Putamen (tissue), 1 donor: ENCODE results near the gene ZNF142.
A peak's percentile ranks its signal among the peaks of the same experiment; 100 is the strongest.

ENCODE experiments used
- DNase-seq: peaks from one replicate; pipeline ENCODE4 v3.0.0-alpha.2; 2016; ENCODE audit warnings: low spot score

The ZNF142 gene

DNA sequence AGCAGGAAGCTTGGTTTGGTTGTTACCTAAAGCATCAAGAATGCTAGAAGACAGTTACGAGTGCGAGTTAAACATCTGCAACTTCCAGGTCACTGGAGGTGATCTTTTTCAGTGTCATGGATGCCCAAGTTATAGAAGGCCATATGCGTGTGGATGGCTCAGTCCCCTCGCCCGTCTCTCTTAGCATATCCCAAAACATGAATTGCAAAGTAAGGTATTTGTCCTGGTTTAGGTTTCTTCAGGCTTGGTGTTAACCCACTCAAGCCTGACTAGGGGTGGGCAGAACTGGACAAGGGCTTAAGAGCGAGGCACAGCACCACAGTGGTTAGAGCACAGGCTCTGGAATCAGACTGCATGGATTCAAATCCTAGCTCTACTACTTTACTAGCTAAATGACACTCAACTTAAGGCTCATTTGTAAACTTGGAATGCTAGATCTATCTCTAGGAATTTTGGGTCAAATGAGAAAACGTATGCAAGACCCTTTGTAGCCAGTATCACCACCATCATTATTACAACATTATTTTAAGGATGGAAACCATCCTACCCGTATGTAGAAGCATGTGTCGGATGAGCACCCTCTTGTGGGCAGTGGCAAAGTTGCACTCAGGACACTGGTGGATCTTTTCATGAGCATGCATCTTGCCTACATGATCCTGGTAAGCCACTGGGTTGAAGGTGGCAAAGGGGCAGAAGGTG lies 11.2 kb downstream of the ZNF142 start:
- peak; percentile 34 for DNase-seq

DNA sequence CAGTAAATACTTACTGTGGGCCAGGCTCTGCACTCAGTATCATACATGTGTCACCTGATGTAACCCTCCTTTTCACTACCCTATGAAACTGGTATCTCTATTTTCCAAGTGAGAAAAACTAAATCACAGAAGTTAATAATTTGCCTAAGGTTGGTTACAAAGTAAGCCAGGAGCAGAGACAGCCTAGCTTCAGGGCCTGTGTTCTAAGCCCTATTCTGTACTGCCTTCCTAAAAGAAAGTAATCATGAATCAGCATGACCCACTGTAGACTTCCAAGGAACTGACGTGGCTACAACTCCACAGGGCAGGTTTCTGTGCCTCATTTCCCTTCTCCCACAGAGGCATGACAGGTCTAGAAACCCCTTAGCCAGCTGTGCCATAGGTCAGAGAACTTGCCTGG lies 14.3 kb downstream of the ZNF142 start:
- DNase-seq = no peak

GRCh38 chr2:218644721-218645120 lies 14.7 kb downstream of the ZNF142 start:
- no peak for DNase-seq

DNA sequence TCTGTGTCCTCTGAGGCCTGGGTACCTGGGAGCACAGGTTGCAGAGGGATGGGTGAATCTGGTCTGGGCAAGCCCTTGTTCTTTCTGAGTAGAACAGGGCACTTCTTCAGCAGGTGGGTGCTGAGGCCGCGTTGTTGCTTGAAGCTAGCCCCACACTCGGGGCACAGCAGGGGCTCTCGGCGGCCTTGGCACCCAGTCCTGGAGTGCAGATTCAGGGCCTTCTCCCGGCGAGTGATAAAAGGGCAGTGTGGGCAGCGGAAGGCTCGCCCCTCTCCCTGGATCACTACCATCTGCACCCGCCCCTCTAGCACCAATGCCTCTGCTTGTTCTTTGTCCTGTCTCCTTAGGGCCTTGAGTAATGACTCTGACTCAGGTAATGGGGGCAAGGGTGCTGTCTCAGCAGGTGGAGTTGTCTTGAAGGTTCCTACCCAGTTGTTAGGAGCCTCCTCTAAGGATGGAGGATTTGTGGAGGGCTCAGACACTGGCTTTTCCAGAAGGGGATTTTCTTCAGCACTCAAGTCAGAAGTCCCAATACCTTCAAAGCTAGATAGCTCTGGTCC lies 15.6 kb downstream of the ZNF142 start:
- DNase-seq = no peak

DNA sequence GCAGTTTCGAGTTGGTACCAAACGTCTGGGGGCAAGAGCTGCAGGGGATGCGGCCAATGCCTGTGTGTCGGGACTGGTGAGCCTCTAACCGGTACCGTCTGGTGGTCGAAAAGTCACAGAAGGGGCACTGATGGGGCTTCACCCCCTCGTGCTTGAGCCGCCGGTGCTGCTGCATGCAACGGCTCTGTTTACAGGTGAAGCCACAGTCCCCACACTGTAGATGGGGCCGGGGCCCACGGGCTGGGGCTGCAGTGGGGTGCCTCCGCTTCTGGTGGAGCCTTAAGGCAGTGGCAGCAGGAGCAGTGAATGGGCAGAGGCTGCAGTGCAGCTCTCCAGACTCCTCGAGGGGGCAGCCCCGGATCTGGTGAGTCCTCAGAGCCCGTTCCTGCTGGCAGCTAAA lies 16.6 kb downstream of the ZNF142 start:
- DNase-seq = no peak

DNA sequence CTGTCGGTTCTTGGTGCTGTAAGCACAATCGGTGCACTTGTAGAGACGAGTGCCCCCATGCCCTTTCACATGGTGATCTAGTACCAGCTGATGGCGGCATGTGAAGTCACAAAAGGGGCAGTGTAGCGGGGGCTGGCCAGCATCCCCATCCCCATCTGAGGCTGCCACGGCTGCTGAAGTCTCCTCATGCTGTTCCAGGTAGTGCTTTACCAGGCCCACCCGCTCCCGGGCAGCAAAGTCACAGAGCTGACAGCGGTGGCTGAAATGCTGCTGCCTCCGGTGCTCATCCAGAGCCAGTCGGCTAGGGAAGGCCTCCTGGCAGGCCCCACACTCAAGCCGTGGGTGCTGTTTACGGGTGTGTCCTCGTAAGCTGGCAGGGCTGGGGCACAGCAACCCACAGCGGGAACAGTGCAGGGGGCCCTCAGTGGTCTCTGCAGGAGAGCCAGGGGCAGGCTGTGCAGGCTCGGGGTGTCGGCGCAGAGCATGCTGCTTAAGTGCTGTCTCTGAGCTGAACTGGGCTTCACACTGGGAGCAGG lies 17.2 kb downstream of the ZNF142 start:
- no peak for DNase-seq

DNA sequence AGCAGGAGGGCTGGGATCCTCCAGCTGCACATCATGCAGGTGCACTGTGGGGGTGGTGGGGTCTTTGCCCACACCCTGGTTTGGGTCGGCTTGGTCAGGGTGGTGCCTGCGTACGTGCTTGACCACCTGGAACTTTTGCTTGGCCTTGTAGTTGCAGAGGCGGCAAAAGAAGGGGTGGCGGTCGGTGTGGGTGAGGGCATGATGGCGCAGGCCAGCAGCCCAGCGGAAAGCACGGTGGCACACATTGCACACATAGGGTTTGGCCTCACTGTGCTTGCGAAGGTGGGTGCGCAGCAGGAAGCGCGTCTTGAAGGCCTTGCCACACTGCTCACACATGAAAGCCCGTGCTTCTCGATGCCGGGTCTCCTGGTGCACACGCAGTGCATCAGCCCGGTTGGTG lies 21.1 kb downstream of the ZNF142 start:
- DNase-seq = no peak

GRCh38 chr2:218635719-218636118 lies 23.7 kb downstream of the ZNF142 start:
- no peak for DNase-seq

DNA sequence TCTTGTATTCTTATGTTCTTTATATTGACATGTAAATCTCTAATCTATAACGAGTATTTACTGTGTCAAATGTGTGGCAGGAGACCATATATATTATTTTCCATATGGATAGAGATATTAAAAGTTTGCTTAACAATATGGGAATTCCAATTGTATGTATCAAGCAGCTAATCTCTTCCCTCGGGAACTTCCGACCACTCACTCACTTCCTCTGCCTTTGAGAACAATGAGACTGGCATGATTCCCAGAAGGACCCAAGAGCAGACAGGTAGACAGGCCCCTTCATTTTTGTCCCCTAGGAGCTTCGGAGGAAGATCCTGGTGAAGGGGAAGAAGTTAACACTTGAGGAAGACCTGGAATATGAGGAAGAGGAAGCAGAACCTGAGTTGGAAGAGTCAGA lies 27.6 kb downstream of the ZNF142 start:
- no peak for DNase-seq

DNA sequence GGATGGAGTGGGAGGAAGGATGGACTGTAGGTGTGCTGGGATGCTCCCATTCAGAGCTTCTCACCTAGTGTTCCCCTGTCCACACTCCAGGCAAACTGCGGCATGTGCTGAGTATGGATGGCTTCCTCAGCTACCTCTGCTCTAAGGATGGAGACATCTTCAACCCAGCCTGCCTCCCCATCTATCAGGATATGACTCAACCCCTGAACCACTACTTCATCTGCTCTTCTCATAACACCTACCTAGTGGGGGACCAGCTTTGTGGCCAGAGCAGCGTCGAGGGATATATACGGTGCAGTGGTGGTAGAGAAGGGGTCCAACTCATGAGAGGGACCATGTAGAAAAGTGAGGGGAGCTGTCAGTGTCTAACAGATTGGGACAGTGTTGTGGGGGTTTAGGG lies 31.5 kb downstream of the ZNF142 start:
- no peak for DNase-seq

DNA sequence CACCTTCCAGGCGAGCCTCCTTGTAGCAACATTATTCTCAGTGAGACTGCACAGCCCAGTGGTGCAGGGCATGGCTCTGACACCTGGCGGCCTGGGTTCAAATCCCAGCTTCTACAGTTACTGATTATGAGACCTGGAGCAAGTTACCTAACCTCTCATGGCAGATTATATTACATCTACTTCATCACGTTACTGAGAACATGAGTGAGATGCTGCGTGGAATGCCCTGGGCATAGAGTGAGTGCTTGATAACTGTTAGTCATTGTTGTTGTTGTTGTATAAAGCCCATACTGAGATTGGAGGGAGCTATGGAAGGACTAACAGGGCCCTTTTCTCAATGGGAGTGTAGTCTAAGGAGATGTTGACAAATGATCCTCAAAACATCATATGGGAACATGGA lies 33.1 kb downstream of the ZNF142 start:
- DNase-seq = no peak

DNA sequence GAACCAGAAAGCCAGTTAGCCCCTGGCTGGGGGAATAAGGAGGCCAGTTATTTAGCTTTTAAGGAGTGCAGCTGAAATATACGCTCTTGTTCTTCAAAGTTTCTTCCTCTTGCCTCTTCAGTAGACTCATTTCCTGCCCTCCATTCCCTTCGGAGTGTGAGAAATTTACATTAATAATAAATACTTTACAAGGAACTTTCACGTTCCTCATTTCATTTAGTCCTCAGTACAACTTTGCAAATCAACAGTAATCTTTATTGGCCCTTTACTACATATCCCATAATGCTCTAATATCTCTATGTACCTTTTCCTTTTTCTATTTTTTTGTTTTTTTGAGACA lies 36.1 kb downstream of the ZNF142 start:
- DNase-seq = no peak

- no peak for DNase-seq
These were observed 36.6 kb downstream of the ZNF142 start for GRCh38 chr2:218622606-218623365.

- DNase-seq = no peak
These were observed 38.4 kb downstream of the ZNF142 start for GRCh38 chr2:218621007-218621406.

GRCh38 chr2:218618102-218618860 lies 41.1 kb downstream of the ZNF142 start:
- DNase-seq = no peak

DNA sequence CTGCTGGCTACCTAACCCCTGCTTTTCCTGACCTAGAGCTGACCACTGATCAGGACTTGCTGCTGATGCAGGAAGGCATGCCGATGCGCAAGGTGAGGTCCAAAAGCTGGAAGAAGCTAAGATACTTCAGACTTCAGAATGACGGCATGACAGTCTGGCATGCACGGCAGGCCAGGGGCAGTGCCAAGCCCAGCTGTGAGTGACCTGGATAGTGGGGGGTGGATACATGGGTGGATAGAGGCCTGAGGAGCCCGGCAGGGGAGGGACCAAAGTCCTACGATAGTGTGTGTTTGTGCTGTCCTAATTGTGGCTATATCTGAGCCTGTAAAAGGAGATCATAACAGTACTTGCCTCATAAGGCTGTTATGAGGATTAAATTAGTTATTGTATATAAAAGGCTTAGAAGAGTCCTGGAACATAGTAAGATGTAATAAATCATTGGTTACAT lies 43.5 kb downstream of the ZNF142 start:
- DNase-seq = no peak

DNA sequence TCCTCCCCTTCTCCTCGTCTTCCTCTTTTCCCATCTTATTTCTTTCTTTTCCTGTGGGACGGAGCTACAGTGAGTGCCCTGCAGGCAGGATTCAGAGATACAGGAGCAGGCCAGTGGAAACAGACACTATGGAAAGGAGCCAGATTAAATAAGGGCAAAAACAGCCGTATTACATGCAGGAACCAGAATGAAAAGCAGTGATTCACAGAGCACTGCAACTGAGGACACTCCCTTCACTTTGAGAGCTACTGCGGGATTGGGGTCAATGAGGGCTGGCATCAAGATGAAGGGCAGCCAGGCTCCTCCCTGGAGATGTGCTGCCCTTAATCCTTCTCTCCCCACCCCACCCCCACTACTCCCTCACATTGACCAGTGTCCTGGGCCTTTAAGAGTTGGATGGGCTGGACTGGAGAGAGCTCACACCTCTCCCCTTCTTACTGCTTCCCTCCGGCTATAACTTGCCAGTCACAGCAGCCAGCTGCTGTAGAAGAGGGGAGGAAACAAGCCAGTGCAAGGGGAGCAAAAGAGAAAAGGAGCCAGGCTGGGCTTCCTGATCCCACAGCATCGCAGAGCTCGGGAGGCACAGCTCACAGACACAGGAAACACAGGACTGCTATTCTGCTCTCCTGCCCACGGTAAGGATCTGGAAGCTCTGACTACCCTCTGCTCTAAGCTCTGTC lies 51.8 kb downstream of the ZNF142 start, which contains the start of gene PLCD4:
TSS of gene PLCD4 (plus strand) at position 464 of the 680 bp plus-strand sequence. CDS start 7,841 bp downstream, outside the sequence.
- DNase-seq = no peak

DNA sequence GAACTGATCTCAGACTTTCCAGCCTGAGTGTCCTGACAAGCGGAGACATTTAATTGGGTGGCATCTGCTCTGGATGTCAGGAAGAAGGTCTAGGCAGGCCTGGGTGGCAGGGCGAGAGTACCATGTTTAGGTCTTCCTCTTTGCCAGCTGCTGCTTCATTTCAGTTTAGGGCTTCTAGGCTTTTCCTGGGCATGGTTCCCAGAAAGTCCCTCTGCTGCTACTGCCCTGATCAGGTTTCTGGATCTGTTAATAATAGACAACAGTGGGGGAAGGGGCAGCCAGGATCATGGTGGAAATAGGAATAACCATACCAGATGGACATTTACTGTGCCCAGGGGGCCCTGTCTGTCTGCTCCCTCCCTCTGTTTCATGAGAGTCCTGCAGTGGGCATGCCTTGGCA lies 54.0 kb downstream of the ZNF142 start:
- no peak for DNase-seq
